T-cell (primary cell): ENCODE data around the gene CREBBP. TPM values are rescaled to one million over a fixed set of nuclear protein-coding genes. Genes with fewer than 3 reads are reported as not detected.

Experiments used
- ATAC-seq, 4 experiments: fragments of 200-7000 bp in 3 of 4; fragments of 150-1000 bp in 1 of 4; cut with Tn5 transposase; replicated peaks in 1 of 4; 1 replicate in 3 of 4; 2 replicates in 1 of 4; pipeline ENCODE4 v1.10.0; 2021; ENCODE audit warnings: moderate library complexity in 3 of 4, mild to moderate bottlenecking in 2 of 4, moderate number of reproducible peaks in 1 of 4
- CTCF ChIA-PET, 2 donors: fragments of 300-600 bp; sonication (Branson Sonifier 250); formaldehyde crosslinking; loops; one replicate each; lab custom pipeline; 2022; ENCODE audit warnings: antibody characterized with exemption in 2 of 2; lab: Charles Lee
- POLR2A ChIA-PET, 2 donors: fragments of 300-600 bp; sonication (Branson Sonifier 250); formaldehyde crosslinking; loops; one replicate each; lab custom pipeline; 2022; ENCODE audit warnings: antibody characterized with exemption in 2 of 2; lab: Charles Lee
- DNase-seq, 35 experiments: peaks; one replicate each; pipeline versions ENCODE4 v3.0.0 to v3.0.0-alpha.2; 2013 to 2023
- H3K27ac ChIP-seq: one replicate; pipeline ENCODE4 v1.5.1; 2013; ENCODE audit warnings: low read length
- H3K27me3 ChIP-seq, 2 experiments: replicated peaks in 1 of 2; 1 replicate in 1 of 2; 2 replicates in 1 of 2; pipeline versions ENCODE4 v1.6.1 to v1.7.0; 2013; ENCODE audit warnings: low read length in 1 of 2, mixed read lengths in 1 of 2; ENCODE audit not compliant: control insufficient read depth in 2 of 2, insufficient read depth in 2 of 2; ENCODE audit errors: extremely low read depth in 1 of 2
- H3K36me3 ChIP-seq, 2 donors: 1 replicate in 1 of 2; 2 replicates in 1 of 2; pipeline versions ENCODE4 v1.6.1 to v1.7.0; 2013; ENCODE audit warnings: low read length in 1 of 2; ENCODE audit not compliant: control insufficient read depth in 2 of 2, insufficient read depth in 1 of 2; ENCODE audit errors: extremely low read depth in 1 of 2
- H3K4me1 ChIP-seq, 2 experiments: 1 replicate in 1 of 2; 2 replicates in 1 of 2; pipeline versions ENCODE4 v1.6.1 to v1.7.0; 2013; ENCODE audit warnings: low read length in 2 of 2, mixed read lengths in 1 of 2; ENCODE audit not compliant: insufficient read depth in 2 of 2, control insufficient read depth in 1 of 2; ENCODE audit errors: extremely low read depth in 1 of 2
- H3K4me3 ChIP-seq, 2 donors: 1 replicate in 1 of 2; 2 replicates in 1 of 2; pipeline versions ENCODE4 v1.5.1 to v1.7.0; 2013; ENCODE audit warnings: mild to moderate bottlenecking in 2 of 2, low read length in 1 of 2, moderate library complexity in 1 of 2; ENCODE audit not compliant: control insufficient read depth in 1 of 2; ENCODE audit errors: extremely low read depth in 1 of 2
- H3K9me3 ChIP-seq: 2 replicates; pipeline ENCODE4 v1.7.0; 2013
- H3K27ac Mint-ChIP-seq, 2 donors: one replicate each; pipeline ENCODE4 v1.8.0; 2020 to 2021; ENCODE audit warnings: mild to moderate bottlenecking in 2 of 2, mixed read lengths in 2 of 2
- H3K27me3 Mint-ChIP-seq, 2 donors: one replicate each; pipeline ENCODE4 v1.8.0; 2021 to 2022; ENCODE audit warnings: mixed read lengths in 2 of 2
- H3K36me3 Mint-ChIP-seq: one replicate; pipeline ENCODE4 v1.8.0; 2021; ENCODE audit warnings: mixed read lengths
- H3K4me1 Mint-ChIP-seq, 3 donors: one replicate each; pipeline ENCODE4 v1.8.0; 2020 to 2022; ENCODE audit warnings: mixed read lengths in 3 of 3, mild to moderate bottlenecking in 1 of 3
- H3K4me3 Mint-ChIP-seq, 3 donors: one replicate each; pipeline ENCODE4 v1.8.0; 2020 to 2022; ENCODE audit warnings: mild to moderate bottlenecking in 3 of 3, mixed read lengths in 3 of 3, moderate library complexity in 3 of 3
- H3K9me3 Mint-ChIP-seq, 3 donors: one replicate each; pipeline ENCODE4 v1.8.0; 2020 to 2022; ENCODE audit warnings: mixed read lengths in 3 of 3
- WGBS: methylation state at CpG from one replicate; pipeline ENCODE4 v1.1.5; 2013; ENCODE audit warnings: missing lambda C conversion rate; ENCODE audit not compliant: insufficient coverage; 5-methylcytosine and 5-hydroxymethylcytosine counted together
- total RNA-seq, 35 experiments: library from RNA in 6 of 35; stranded (reverse) in 6 of 35; fragments of 120-200 nt in 1 of 35; gene quantifications; one replicate each; pipeline versions ENCODE4 v1.2.1 to v1.2.4 and lab custom pipeline; 2013 to 2026

Gene CREBBP
- total RNA-seq, 5 donors from 2014 or later (not counting 1 experiment from before 2014, with no cell fraction given), result 114 to 183 (median 127) TPM

GRCh38 chr16:3781421-3781820, 99.1 kb downstream of the CREBBP start:
- Histone ChIP-seq H3K4me3 (no peak overlapping the region), H3K4me1 (no peaks in the 10 kb centered on the region), H3K27me3 (no peaks in the 10 kb centered on the region), H3K27ac (no peak overlapping the region), H3K36me3 (peaks cover 16 to 78% of the 10 kb centered on the region in 2 donors), H3K9me3 (no peaks in the 10 kb centered on the region)
- no peak for DNase-seq
- Mint-ChIP-seq H3K27me3 (no peaks in the 10 kb centered on the region), H3K4me3 (no peak overlapping the region), H3K36me3 (peaks cover 45% of the 10 kb centered on the region), H3K27ac (peak overlapping the region in 1 of 2 donors; percentile 58), H3K9me3 (no peaks in the 10 kb centered on the region), H3K4me1 (peaks cover 18 to 34% (median 25%) of the 10 kb centered on the region in 3 donors)
- ChIA-PET CTCF (interaction anchor here in 1 of 2 donors (0.6 to 0.8 kb wide), 3 partner anchors 15 to 472 kb away, joined by 3 read pairs; no protein-coding TSS in a partner anchor), POLR2A (no interaction called here)
- WGBS, result no CpG with 5 or more reads among the region's 4 CpGs
- ATAC-seq, result no peak

DNA sequence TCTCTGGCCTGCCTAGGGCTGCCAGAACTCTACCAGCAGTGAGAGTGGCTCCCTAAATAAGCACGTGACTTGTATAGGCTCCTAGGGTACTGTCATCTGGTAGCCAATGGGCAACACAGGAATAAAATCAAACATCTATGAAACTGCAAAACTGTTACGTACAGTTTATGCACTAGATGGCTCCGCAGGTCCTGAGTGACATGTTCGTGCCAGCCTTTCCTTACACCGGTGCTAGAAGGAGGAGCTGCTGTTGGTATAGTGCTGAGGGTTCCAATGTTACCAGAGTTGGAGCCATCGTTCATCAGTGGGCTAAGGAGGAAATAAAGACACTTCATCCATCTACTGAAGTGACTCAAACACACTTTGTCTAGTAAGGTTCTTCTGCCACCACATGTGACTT, 99.9 kb downstream of the CREBBP start:
- Mint-ChIP-seq H3K27ac (no peak overlapping the region), H3K9me3 (no peaks in the 10 kb centered on the region), H3K4me3 (no peak overlapping the region), H3K36me3 (peaks cover 43% of the 10 kb centered on the region), H3K27me3 (no peaks in the 10 kb centered on the region), H3K4me1 (peaks cover 16 to 28% (median 23%) of the 10 kb centered on the region in 3 donors)
- Histone ChIP-seq H3K9me3 (no peaks in the 10 kb centered on the region), H3K27me3 (no peaks in the 10 kb centered on the region), H3K4me3 (no peak overlapping the region), H3K4me1 (no peaks in the 10 kb centered on the region), H3K36me3 (peaks cover 12 to 82% of the 10 kb centered on the region in 2 donors), H3K27ac (no peak overlapping the region)
- WGBS, result 84% methylated on average over 2 of the region's 6 CpGs
- ChIA-PET POLR2A (interaction anchor here in 1 of 2 donors (0.7 kb wide), 1 partner anchor 95 kb away, joined by 16 read pairs; no protein-coding TSS in a partner anchor), CTCF (no interaction called here)
- DNase-seq, result peak in 6 of 35 experiments; percentile 4 to 36 (median 10)
- ATAC-seq, result peak; percentile 24 to 75 (median 38)

DNA sequence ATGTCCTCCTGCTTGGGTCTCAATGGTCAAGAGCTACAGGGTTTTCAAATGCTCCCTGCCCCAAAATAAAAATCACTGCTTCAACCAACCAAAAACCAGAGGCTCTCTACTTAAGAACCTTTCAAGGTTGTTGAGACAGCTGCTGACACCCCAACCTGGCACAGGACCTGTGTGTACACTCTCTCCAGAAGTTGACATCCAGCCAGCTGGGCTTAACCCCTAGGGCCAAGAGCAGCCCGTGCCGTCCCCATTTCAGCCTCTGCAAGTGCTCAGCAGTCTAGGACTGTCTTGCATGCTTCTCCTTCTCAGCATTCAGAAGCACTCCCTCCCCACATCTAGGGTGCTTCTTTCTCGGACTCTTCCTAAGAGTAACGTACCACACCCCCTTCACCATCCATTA, 104.2 kb downstream of the CREBBP start:
- H3K36me3 ChIP-seq, result peaks cover 13 to 84% of the 10 kb centered on the region in 2 donors
- H3K4me1 Mint-ChIP-seq, result peaks cover 2 to 3% (median 2%) of the 10 kb centered on the region in 3 donors
- no peaks in the 10 kb centered on the region for H3K9me3 ChIP-seq
- H3K27ac ChIP-seq, result no peak overlapping the region
- H3K27ac Mint-ChIP-seq, result no peak overlapping the region
- peaks cover 42% of the 10 kb centered on the region for H3K36me3 Mint-ChIP-seq
- H3K4me3 ChIP-seq, result no peak overlapping the region
- ChIA-PET POLR2A (no interaction called here), CTCF (no interaction called here)
- no peaks in the 10 kb centered on the region for H3K4me1 ChIP-seq
- no peaks in the 10 kb centered on the region for H3K27me3 Mint-ChIP-seq
- ATAC-seq, result no peak
- H3K9me3 Mint-ChIP-seq, result no peaks in the 10 kb centered on the region
- 97% methylated on average over 4 of the region's 4 CpGs for WGBS
- H3K27me3 ChIP-seq, result no peaks in the 10 kb centered on the region
- no peak for DNase-seq
- H3K4me3 Mint-ChIP-seq, result no peak overlapping the region

GRCh38 chr16:3774819-3775218, 105.7 kb downstream of the CREBBP start:
- Histone ChIP-seq H3K4me3 (no peak overlapping the region), H3K36me3 (peaks cover 11 to 84% of the 10 kb centered on the region in 2 donors), H3K27me3 (no peaks in the 10 kb centered on the region), H3K27ac (no peak overlapping the region), H3K9me3 (no peaks in the 10 kb centered on the region), H3K4me1 (no peaks in the 10 kb centered on the region)
- H3K27me3 Mint-ChIP-seq, result no peaks in the 10 kb centered on the region
- ATAC-seq (no peak), DNase-seq (no peak)
- no peak overlapping the region for H3K4me3 Mint-ChIP-seq
- H3K27ac Mint-ChIP-seq, result no peak overlapping the region
- H3K4me1 Mint-ChIP-seq, result no peaks in the 10 kb centered on the region
- H3K9me3 Mint-ChIP-seq, result no peaks in the 10 kb centered on the region
- peaks cover 44% of the 10 kb centered on the region for H3K36me3 Mint-ChIP-seq
- ChIA-PET CTCF (interaction anchor here in 1 of 2 donors (0.5 to 0.6 kb wide), 2 partner anchors 75 to 1183 kb away, joined by 3 to 4 read pairs; partner anchors contain the start of gene SEC14L5), POLR2A (interaction anchor here in 1 of 2 donors (0.6 kb wide), 1 partner anchor 207 kb away, joined by 3 read pairs; no protein-coding TSS in a partner anchor)
- WGBS, result 92% methylated on average over 5 of the region's 6 CpGs

DNA sequence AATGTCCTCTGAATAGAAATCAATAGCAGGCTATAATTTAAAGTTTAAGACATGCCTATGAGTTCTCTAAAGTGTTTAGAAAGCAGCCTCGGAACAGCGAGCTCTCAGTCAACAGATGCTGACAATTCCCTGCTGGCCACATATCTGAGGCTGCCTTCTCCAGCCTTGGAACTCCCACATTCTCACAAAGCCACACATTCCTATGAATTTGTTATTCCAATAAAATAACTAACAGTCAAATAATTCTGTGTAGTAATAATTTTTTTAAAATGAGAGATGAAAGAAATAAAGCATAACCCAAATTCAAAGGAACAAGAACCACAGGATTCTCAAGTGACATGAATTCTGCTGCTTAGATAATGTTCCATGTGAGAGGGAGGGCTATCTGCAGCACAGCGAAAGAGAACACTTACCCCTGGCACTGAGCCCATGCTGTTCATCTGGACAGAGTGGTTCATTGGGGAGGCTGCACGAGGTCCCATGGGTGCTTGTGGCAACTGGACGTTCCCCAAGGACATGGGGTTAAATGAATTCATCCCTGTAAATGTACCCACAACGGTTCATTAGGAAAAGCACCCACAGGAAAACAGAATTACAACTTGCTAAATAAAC, 106.3 kb downstream of the CREBBP start:
- H3K9me3 ChIP-seq, result no peaks in the 10 kb centered on the region
- CTCF ChIA-PET, result interaction anchor here in 1 of 2 donors (0.6 kb wide), 1 partner anchor 1184 kb away, joined by 3 read pairs; the partner anchor contains the start of gene SEC14L5
- no peak overlapping the region for H3K27ac Mint-ChIP-seq
- H3K27ac ChIP-seq, result no peak overlapping the region
- H3K36me3 ChIP-seq, result peaks cover 11 to 84% of the 10 kb centered on the region in 2 donors
- no peaks in the 10 kb centered on the region for H3K9me3 Mint-ChIP-seq
- no peaks in the 10 kb centered on the region for H3K27me3 Mint-ChIP-seq
- WGBS, result no CpG with 5 or more reads among the region's 6 CpGs
- H3K4me1 Mint-ChIP-seq, result no peaks in the 10 kb centered on the region
- no peaks in the 10 kb centered on the region for H3K4me1 ChIP-seq
- DNase-seq (no peak), ATAC-seq (no peak)
- POLR2A ChIA-PET, result interaction anchor here in 1 of 2 donors (0.6 kb wide), 1 partner anchor 206 kb away, joined by 3 read pairs; no protein-coding TSS in a partner anchor
- no peak overlapping the region for H3K4me3 ChIP-seq
- H3K4me3 Mint-ChIP-seq, result no peak overlapping the region
- no peaks in the 10 kb centered on the region for H3K27me3 ChIP-seq
- H3K36me3 Mint-ChIP-seq, result peaks cover 45% of the 10 kb centered on the region

- CTCF ChIA-PET, result interaction anchor here in 1 of 2 donors (0.6 kb wide), 1 partner anchor 42 kb away, joined by 3 read pairs; no protein-coding TSS in a partner anchor
Measured at GRCh38 chr16:3773663-3774062, 106.8 kb downstream of the CREBBP start.

More at GRCh38 chr16:3773663-3774062, 106.8 kb downstream of the CREBBP start:
- no peaks in the 10 kb centered on the region for H3K9me3 ChIP-seq
- no peaks in the 10 kb centered on the region for H3K27me3 ChIP-seq
- H3K27ac Mint-ChIP-seq, result no peak overlapping the region
- peaks cover 48% of the 10 kb centered on the region for H3K36me3 Mint-ChIP-seq
- peaks cover 17 to 86% of the 10 kb centered on the region in 2 donors for H3K36me3 ChIP-seq
- H3K27me3 Mint-ChIP-seq, result no peaks in the 10 kb centered on the region
- H3K9me3 Mint-ChIP-seq, result no peaks in the 10 kb centered on the region
- DNase-seq, result no peak
- no peak overlapping the region for H3K27ac ChIP-seq
- H3K4me3 ChIP-seq, result no peak overlapping the region
- ATAC-seq, result no peak
- POLR2A ChIA-PET, result interaction anchor here in 1 of 2 donors (0.6 kb wide), 1 partner anchor 107 kb away, joined by 4 read pairs; the partner anchor contains the start of gene CREBBP
- WGBS, result 97% methylated on average over 13 of the region's 14 CpGs
- H3K4me1 Mint-ChIP-seq, result no peaks in the 10 kb centered on the region
- no peak overlapping the region for H3K4me3 Mint-ChIP-seq
- H3K4me1 ChIP-seq, result no peaks in the 10 kb centered on the region
